NCI-H146 treated with DMSO at 0.1 percent for 48 hours (cell line): ENCODE results near the gene TMEM52B.
"Not testable (repeated sequence)": the region's sequence is repeated elsewhere in the genome, so short reads cannot be mapped to it uniquely, and the experiment has no call there.

Experiments used
- DNase-seq: peaks from one replicate; lab custom pipeline; 2025; ENCODE audit not compliant: unreplicated experiment; lab: John Stamatoyannopoulos, UW

The TMEM52B gene

GRCh38 chr12:10170216-10170615, 8.6 kb upstream of the TMEM52B start:
- DNase-seq: no peak

DNA sequence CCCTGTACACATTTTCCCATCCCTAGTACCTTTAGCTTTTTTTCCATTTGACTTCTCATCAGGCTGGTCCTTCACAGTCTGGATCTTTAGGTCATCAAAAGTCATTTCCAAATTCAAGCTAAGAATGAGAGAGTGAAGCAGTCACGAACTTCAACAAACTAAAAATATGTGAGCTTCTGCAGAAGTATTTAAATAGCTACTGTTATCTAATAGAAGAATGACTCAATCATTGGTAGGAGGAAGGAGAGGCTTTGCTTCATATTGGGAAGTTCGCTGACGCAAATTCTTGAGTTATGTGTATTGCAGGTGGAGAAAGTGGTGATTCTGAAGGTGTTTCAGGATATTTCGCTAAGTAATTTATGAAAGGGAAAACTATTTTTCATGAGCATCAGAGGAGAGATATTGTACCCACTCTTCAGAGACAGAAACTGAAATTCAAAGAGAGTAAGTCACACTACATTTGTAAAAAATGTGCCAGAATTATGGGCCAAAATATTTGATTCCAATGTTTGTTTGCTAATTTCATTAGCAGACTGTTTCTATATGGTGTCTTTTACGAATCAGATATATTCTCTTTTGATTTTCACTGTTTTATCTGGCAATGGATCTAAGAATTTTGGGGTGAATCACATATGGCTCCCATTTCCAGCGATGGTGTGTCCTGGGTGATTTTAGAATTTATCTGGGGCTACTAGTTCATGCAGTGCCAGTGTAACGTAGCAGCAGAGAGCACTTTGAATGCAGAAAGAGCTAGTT, 6.7 kb upstream of the TMEM52B start, which contains the start of gene OLR1:
Gene OLR1 (minus strand): TSS at position 160 of the 756 bp plus-strand sequence. CDS start 55 bp downstream, at position 105.
- no peak for DNase-seq

DNA sequence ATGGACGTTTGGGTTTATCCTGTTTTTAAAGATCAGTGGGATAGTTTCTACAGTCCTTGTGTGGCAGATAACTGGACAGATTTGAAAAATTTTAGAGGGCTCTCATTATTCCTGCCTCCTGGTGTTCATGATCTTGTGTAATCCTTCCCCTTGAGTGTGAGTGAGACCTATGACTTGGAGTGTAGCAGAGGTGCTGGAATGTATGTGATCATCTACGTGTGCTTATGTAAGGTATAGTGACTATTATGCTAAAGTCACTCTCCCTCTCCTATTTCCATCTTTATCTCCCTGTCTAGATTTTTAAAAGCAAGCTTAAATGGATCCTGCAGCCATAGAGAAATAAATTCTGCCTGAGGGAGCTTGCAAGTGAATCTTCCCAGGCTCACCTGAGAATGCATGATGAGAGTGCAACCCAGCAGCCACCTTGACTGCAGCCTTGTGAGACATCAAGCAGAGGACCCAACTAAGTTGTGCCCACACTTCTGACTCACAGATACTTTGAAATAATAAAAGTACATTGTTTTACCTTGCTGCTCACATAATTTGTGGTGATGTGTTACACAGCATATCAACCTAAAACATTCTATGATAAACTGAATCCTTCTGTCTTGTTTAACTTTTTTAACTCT, 3.7 kb upstream of the TMEM52B start:
- DNase-seq: no peak

GRCh38 chr12:10175846-10176636, 2.8 kb upstream of the TMEM52B start:
- no peak for DNase-seq

- no peak for DNase-seq
Measured at GRCh38 chr12:10179776-10180181, 947 bp downstream of the TMEM52B start.

GRCh38 chr12:10182354-10183049, 3.7 kb downstream of the TMEM52B start:
- no peak for DNase-seq

GRCh38 chr12:10184261-10184843, 5.5 kb downstream of the TMEM52B start:
- no peak for DNase-seq

- no peak for DNase-seq
Measured at GRCh38 chr12:10186299-10186698, 7.5 kb downstream of the TMEM52B start.

GRCh38 chr12:10186958-10187357, 8.1 kb downstream of the TMEM52B start:
- DNase-seq: not testable (repeated sequence)

DNA sequence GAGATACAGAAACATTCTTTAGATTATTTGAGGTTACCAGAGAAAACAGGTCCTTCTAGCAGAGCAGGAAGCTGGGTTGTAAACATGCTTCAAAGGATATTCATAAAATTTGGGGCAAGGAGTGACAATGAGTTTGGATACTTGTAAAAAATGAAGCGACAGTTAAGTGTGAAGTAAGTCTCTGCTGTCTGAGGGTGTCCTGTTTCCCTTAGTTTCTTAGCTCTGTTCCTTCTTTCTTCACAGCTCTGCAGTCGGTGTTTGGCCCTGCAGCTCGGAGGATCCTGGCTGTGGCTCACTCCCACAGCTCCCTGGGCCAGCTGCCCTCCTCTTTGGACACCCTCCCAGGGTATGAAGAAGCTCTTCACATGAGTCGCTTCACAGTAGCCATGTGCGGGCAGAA, 10.8 kb downstream of the TMEM52B start:
- no peak for DNase-seq

- peak; percentile 62 for DNase-seq
Measured at GRCh38 chr12:10190558-10191388, 11.9 kb downstream of the TMEM52B start.

- DNase-seq: no peak
Measured at GRCh38 chr12:10191865-10192264, 13.0 kb downstream of the TMEM52B start.

GRCh38 chr12:10194160-10194670, 15.4 kb downstream of the TMEM52B start:
- no peak for DNase-seq

- DNase-seq: no peak
Measured at GRCh38 chr12:10196210-10196609, 17.4 kb downstream of the TMEM52B start.

DNA sequence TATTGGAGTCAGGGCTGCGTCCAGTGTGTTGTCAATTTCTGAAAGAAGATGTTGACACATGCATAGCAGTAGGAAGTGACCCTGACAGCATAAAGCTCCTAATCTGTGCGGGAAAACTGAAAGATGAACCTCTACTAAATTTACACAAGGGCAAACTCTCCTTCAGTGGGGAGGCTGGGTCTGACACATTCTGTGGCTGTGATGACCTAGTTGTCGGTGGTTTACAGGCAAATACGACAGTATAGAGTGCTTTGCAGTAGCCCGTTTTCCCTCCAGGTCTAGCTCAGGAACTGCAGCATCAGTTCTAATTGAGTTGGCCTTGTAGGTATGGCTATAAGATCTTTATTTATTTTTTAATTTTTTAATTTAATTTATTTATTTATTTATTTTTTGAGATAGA, 19.0 kb downstream of the TMEM52B start:
- no peak for DNase-seq

DNA sequence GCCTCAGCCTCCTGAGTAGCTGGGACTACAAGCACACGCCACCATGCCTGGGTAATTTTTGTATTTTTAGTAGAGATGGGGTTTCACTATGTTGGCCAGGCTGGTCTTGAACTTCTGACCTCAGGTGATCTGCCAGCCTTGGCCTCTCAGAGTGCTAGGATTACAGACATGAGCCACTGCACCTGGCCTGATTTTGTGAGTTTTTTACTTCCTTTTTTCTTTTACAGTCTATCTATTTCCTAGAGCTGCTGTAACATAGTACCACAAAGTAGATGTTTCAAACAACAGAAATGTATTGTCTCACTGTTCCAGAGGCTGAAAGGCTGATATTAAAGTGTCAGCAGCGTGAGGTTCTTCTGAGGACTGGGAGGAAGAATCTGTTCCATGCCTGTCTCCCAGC, 25.7 kb downstream of the TMEM52B start:
- DNase-seq: not testable (repeated sequence)

GRCh38 chr12:10205220-10205807, 26.5 kb downstream of the TMEM52B start:
- DNase-seq: no peak

DNA sequence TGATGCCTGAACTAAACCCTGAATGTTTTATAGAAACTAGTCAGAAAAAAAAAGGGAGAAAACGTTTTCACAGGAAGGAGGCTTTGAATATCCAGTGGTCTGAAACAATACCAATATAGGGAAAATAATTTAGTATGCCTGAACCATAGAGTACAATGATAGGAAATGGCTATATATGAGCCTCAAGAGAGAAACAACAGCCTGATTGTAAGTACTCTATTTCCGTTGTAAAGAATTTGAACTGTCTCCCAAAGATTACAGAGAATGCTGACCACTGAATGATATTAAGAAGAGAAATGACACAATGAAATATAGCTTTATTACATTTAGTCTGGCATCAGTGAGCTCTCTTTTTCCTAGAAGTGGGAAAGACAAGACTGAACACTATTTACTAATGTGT, 28.3 kb downstream of the TMEM52B start:
- no peak for DNase-seq

DNA sequence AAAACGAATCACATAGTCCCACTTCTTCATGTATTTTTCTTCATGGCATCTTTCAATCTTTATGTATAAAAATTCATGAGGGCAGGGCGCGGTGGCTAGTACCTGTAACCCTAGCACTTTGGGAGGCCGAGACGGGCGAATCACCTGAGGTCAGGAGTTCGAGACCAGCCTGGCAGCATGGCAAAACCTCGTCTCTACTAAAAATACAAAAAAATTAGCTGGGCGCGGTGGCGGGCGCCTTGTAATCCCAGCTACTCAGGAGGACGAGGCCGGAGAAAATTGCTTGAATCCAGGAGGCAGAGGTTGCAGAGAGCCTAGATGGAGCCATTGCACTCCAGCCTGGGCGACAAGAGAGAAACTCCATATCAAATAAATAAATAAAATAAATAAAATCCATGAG, 31.4 kb downstream of the TMEM52B start:
- no peak for DNase-seq
